Right hindlimb (tissue), 1 donor: ENCODE measurements around the gene KRTAP10-9.
"Not testable (repeated sequence)": the region's sequence is repeated elsewhere in the genome, so short reads cannot be mapped to it uniquely, and the experiment has no call there.

Experiments used
- DNase-seq: peaks from one replicate; pipeline ENCODE4 v3.0.0-alpha.2; 2018

The KRTAP10-9 gene

GRCh38 chr21:44626673-44627143 lies at the start of gene KRTAP10-9:
Gene KRTAP10-9 (plus strand): TSS chr21:44627093. CDS start chr21:44627172, 79 bp downstream.
- no peak for DNase-seq

GRCh38 chr21:44578371-44579055 lies 48.4 kb upstream of the KRTAP10-9 start:
- no peak for DNase-seq

- DNase-seq = no peak
Measured at GRCh38 chr21:44579056-44579832, 47.6 kb upstream of the KRTAP10-9 start.

GRCh38 chr21:44579833-44580144 lies 47.1 kb upstream of the KRTAP10-9 start:
- DNase-seq = no peak

GRCh38 chr21:44580231-44580821 lies 46.6 kb upstream of the KRTAP10-9 start, which contains the start of gene KRTAP10-5:
Gene KRTAP10-5 (minus strand): TSS chr21:44580604. CDS start chr21:44580578, 26 bp downstream.
- not testable (repeated sequence) for DNase-seq

- no peak for DNase-seq
Measured at GRCh38 chr21:44581158-44581557, 45.7 kb upstream of the KRTAP10-9 start.

GRCh38 chr21:44582055-44582454 lies 44.8 kb upstream of the KRTAP10-9 start:
- no peak for DNase-seq

GRCh38 chr21:44583089-44583799 lies 43.6 kb upstream of the KRTAP10-9 start:
- no peak for DNase-seq

GRCh38 chr21:44583800-44584147 lies 43.1 kb upstream of the KRTAP10-9 start:
- no peak for DNase-seq

- DNase-seq = no peak
Measured at GRCh38 chr21:44585892-44586291, 41.0 kb upstream of the KRTAP10-9 start.

- no peak for DNase-seq
Measured at GRCh38 chr21:44589094-44589493, 37.8 kb upstream of the KRTAP10-9 start.

GRCh38 chr21:44589586-44590305 lies 37.1 kb upstream of the KRTAP10-9 start:
- DNase-seq = no peak

GRCh38 chr21:44590311-44590721 lies 36.6 kb upstream of the KRTAP10-9 start:
- DNase-seq = no peak

GRCh38 chr21:44590897-44591800 lies 35.7 kb upstream of the KRTAP10-9 start:
- DNase-seq = not testable (repeated sequence)

- DNase-seq = not testable (repeated sequence)
Measured at GRCh38 chr21:44591801-44592130, 35.1 kb upstream of the KRTAP10-9 start.

- no peak for DNase-seq
Measured at GRCh38 chr21:44592446-44593311, 34.2 kb upstream of the KRTAP10-9 start, which contains the start of gene KRTAP10-6. Gene KRTAP10-6 (minus strand): TSS chr21:44592505. CDS start chr21:44592484, 21 bp downstream.

GRCh38 chr21:44593598-44594405 lies 33.1 kb upstream of the KRTAP10-9 start:
- DNase-seq = no peak

- DNase-seq = no peak
Measured at GRCh38 chr21:44594406-44594916, 32.4 kb upstream of the KRTAP10-9 start.

- DNase-seq = no peak
Measured at GRCh38 chr21:44595524-44595923, 31.4 kb upstream of the KRTAP10-9 start.
